T-cell (primary cell): ENCODE results near the gene NPAS3. TPM values are rescaled to one million over a fixed set of nuclear protein-coding genes. Genes with fewer than 3 reads are reported as not detected.

Source experiments
- ATAC-seq, 4 experiments: fragments of 200-7000 bp in 3 of 4; fragments of 150-1000 bp in 1 of 4; cut with Tn5 transposase; replicated peaks in 1 of 4; 1 replicate in 3 of 4; 2 replicates in 1 of 4; pipeline ENCODE4 v1.10.0; 2021; ENCODE audit warnings: moderate library complexity in 3 of 4, mild to moderate bottlenecking in 2 of 4, moderate number of reproducible peaks in 1 of 4
- CTCF ChIA-PET, 2 donors: fragments of 300-600 bp; sonication (Branson Sonifier 250); formaldehyde crosslinking; loops; one replicate each; lab custom pipeline; 2022; ENCODE audit warnings: antibody characterized with exemption in 2 of 2; lab: Charles Lee
- POLR2A ChIA-PET, 2 donors: fragments of 300-600 bp; sonication (Branson Sonifier 250); formaldehyde crosslinking; loops; one replicate each; lab custom pipeline; 2022; ENCODE audit warnings: antibody characterized with exemption in 2 of 2; lab: Charles Lee
- DNase-seq, 35 experiments: peaks; one replicate each; pipeline versions ENCODE4 v3.0.0 to v3.0.0-alpha.2; 2013 to 2023
- H3K27ac ChIP-seq: one replicate; pipeline ENCODE4 v1.5.1; 2013; ENCODE audit warnings: low read length
- H3K27me3 ChIP-seq, 2 experiments: replicated peaks in 1 of 2; 1 replicate in 1 of 2; 2 replicates in 1 of 2; pipeline versions ENCODE4 v1.6.1 to v1.7.0; 2013; ENCODE audit warnings: low read length in 1 of 2, mixed read lengths in 1 of 2; ENCODE audit not compliant: control insufficient read depth in 2 of 2, insufficient read depth in 2 of 2; ENCODE audit errors: extremely low read depth in 1 of 2
- H3K36me3 ChIP-seq, 2 donors: 1 replicate in 1 of 2; 2 replicates in 1 of 2; pipeline versions ENCODE4 v1.6.1 to v1.7.0; 2013; ENCODE audit warnings: low read length in 1 of 2; ENCODE audit not compliant: control insufficient read depth in 2 of 2, insufficient read depth in 1 of 2; ENCODE audit errors: extremely low read depth in 1 of 2
- H3K4me1 ChIP-seq, 2 experiments: 1 replicate in 1 of 2; 2 replicates in 1 of 2; pipeline versions ENCODE4 v1.6.1 to v1.7.0; 2013; ENCODE audit warnings: low read length in 2 of 2, mixed read lengths in 1 of 2; ENCODE audit not compliant: insufficient read depth in 2 of 2, control insufficient read depth in 1 of 2; ENCODE audit errors: extremely low read depth in 1 of 2
- H3K4me3 ChIP-seq, 2 donors: 1 replicate in 1 of 2; 2 replicates in 1 of 2; pipeline versions ENCODE4 v1.5.1 to v1.7.0; 2013; ENCODE audit warnings: mild to moderate bottlenecking in 2 of 2, low read length in 1 of 2, moderate library complexity in 1 of 2; ENCODE audit not compliant: control insufficient read depth in 1 of 2; ENCODE audit errors: extremely low read depth in 1 of 2
- H3K9me3 ChIP-seq: 2 replicates; pipeline ENCODE4 v1.7.0; 2013
- H3K27ac Mint-ChIP-seq, 2 donors: one replicate each; pipeline ENCODE4 v1.8.0; 2020 to 2021; ENCODE audit warnings: mild to moderate bottlenecking in 2 of 2, mixed read lengths in 2 of 2
- H3K27me3 Mint-ChIP-seq, 2 donors: one replicate each; pipeline ENCODE4 v1.8.0; 2021 to 2022; ENCODE audit warnings: mixed read lengths in 2 of 2
- H3K36me3 Mint-ChIP-seq: one replicate; pipeline ENCODE4 v1.8.0; 2021; ENCODE audit warnings: mixed read lengths
- H3K4me1 Mint-ChIP-seq, 3 donors: one replicate each; pipeline ENCODE4 v1.8.0; 2020 to 2022; ENCODE audit warnings: mixed read lengths in 3 of 3, mild to moderate bottlenecking in 1 of 3
- H3K4me3 Mint-ChIP-seq, 3 donors: one replicate each; pipeline ENCODE4 v1.8.0; 2020 to 2022; ENCODE audit warnings: mild to moderate bottlenecking in 3 of 3, mixed read lengths in 3 of 3, moderate library complexity in 3 of 3
- H3K9me3 Mint-ChIP-seq, 3 donors: one replicate each; pipeline ENCODE4 v1.8.0; 2020 to 2022; ENCODE audit warnings: mixed read lengths in 3 of 3
- WGBS: methylation state at CpG from one replicate; pipeline ENCODE4 v1.1.5; 2013; ENCODE audit warnings: missing lambda C conversion rate; ENCODE audit not compliant: insufficient coverage; 5-methylcytosine and 5-hydroxymethylcytosine counted together
- total RNA-seq, 35 experiments: library from RNA in 6 of 35; stranded (reverse) in 6 of 35; fragments of 120-200 nt in 1 of 35; gene quantifications; one replicate each; pipeline versions ENCODE4 v1.2.1 to v1.2.4 and lab custom pipeline; 2013 to 2026

The NPAS3 gene
- total RNA-seq, 5 donors from 2014 or later (not counting 1 experiment from before 2014, with no cell fraction given): 0.10 TPM; not detected in 4

GRCh38 chr14:33103489-33103888, 164.8 kb downstream of the NPAS3 start:
- DNase-seq: no peak
- Histone ChIP-seq H3K27ac (no peak overlapping the region), H3K4me3 (no peak overlapping the region), H3K4me1 (no peaks in the 10 kb centered on the region), H3K9me3 (no peaks in the 10 kb centered on the region), H3K36me3 (no peaks in the 10 kb centered on the region), H3K27me3 (no peaks in the 10 kb centered on the region)
- H3K36me3 Mint-ChIP-seq: no peaks in the 10 kb centered on the region
- 97% methylated on average over 3 of the region's 3 CpGs for WGBS
- no peak overlapping the region for H3K4me3 Mint-ChIP-seq
- CTCF ChIA-PET: no interaction called here
- peaks cover 0 to 5% (median 3%) of the 10 kb centered on the region in 3 donors for H3K9me3 Mint-ChIP-seq
- H3K27me3 Mint-ChIP-seq: no peaks in the 10 kb centered on the region
- ATAC-seq: no peak
- POLR2A ChIA-PET: no interaction called here
- no peak overlapping the region for H3K27ac Mint-ChIP-seq
- no peaks in the 10 kb centered on the region for H3K4me1 Mint-ChIP-seq

- H3K4me1 Mint-ChIP-seq: no peaks in the 10 kb centered on the region
- DNase-seq (no peak), ATAC-seq (no peak)
- Histone ChIP-seq H3K36me3 (no peaks in the 10 kb centered on the region), H3K4me1 (no peaks in the 10 kb centered on the region), H3K27me3 (no peaks in the 10 kb centered on the region), H3K4me3 (no peak overlapping the region), H3K9me3 (no peaks in the 10 kb centered on the region), H3K27ac (no peak overlapping the region)
- no peaks in the 10 kb centered on the region for H3K27me3 Mint-ChIP-seq
- WGBS: no CpG with 5 or more reads among the region's 2 CpGs
- CTCF ChIA-PET: no interaction called here
- no peaks in the 10 kb centered on the region for H3K36me3 Mint-ChIP-seq
- H3K4me3 Mint-ChIP-seq: no peak overlapping the region
- H3K9me3 Mint-ChIP-seq: peaks cover 0 to 5% (median 3%) of the 10 kb centered on the region in 3 donors
- POLR2A ChIA-PET: no interaction called here
- no peak overlapping the region for H3K27ac Mint-ChIP-seq
These were observed 165.3 kb downstream of the NPAS3 start for GRCh38 chr14:33103966-33104365.

DNA sequence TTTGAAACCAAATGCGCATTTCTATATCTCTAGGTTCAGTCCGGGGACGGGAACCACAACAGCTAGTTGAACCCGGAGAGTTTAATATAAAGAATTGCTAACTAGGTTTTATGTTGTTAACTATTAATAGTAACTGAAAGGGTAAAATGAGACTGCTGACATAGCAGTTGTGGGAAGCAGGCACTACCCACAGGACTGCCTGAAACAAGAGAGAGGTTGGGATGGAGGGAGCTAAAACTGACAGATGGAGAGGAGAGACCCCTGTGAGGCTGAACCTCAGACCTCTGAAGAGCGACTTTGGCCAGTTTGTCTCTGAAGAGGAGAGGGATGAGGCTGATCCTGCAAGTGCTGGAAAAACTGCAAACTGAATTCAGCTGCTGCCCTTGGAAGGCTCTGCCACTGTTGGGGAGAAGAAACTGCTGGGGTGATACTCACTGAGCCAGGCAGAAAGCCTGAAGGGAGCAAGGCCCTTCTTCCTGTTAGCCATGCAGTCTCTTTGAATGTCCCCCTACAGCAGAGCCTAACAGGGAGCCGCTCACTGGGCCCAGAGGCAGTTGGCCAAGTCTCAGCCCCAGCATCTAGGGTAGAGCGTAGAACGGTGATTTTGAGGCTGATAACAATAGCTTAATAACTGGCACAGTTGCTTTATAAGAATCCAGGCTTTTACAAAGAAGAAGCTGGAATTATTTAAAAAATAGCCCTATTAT, 172.2 kb downstream of the NPAS3 start:
- no peak overlapping the region for H3K27ac ChIP-seq
- no peaks in the 10 kb centered on the region for H3K27me3 ChIP-seq
- Mint-ChIP-seq H3K4me3 (no peak overlapping the region), H3K9me3 (peaks cover 0 to 8% (median 5%) of the 10 kb centered on the region in 3 donors), H3K4me1 (no peaks in the 10 kb centered on the region), H3K27me3 (no peaks in the 10 kb centered on the region), H3K36me3 (no peaks in the 10 kb centered on the region), H3K27ac (no peak overlapping the region)
- H3K36me3 ChIP-seq: no peaks in the 10 kb centered on the region
- DNase-seq (no peak), ATAC-seq (no peak)
- ChIA-PET CTCF (no interaction called here), POLR2A (no interaction called here)
- no peaks in the 10 kb centered on the region for H3K9me3 ChIP-seq
- no peak overlapping the region for H3K4me3 ChIP-seq
- WGBS: 76% methylated on average over 4 of the region's 8 CpGs
- no peaks in the 10 kb centered on the region for H3K4me1 ChIP-seq

GRCh38 chr14:33114331-33114730, 175.7 kb downstream of the NPAS3 start:
- DNase-seq (no peak), ATAC-seq (no peak)
- no CpG with 5 or more reads among the region's 3 CpGs for WGBS
- Mint-ChIP-seq H3K4me3 (no peak overlapping the region), H3K9me3 (peaks cover 0 to 13% (median 5%) of the 10 kb centered on the region in 3 donors), H3K27me3 (no peaks in the 10 kb centered on the region), H3K27ac (no peak overlapping the region), H3K4me1 (no peaks in the 10 kb centered on the region), H3K36me3 (no peaks in the 10 kb centered on the region)
- CTCF ChIA-PET: no interaction called here
- no peak overlapping the region for H3K4me3 ChIP-seq
- H3K27me3 ChIP-seq: no peaks in the 10 kb centered on the region
- H3K4me1 ChIP-seq: no peaks in the 10 kb centered on the region
- no peaks in the 10 kb centered on the region for H3K9me3 ChIP-seq
- no peak overlapping the region for H3K27ac ChIP-seq
- H3K36me3 ChIP-seq: no peaks in the 10 kb centered on the region
- POLR2A ChIA-PET: interaction anchor here in 1 of 2 donors (0.6 kb wide), 1 partner anchor 23 kb away, joined by 4 read pairs; no protein-coding TSS in a partner anchor

DNA sequence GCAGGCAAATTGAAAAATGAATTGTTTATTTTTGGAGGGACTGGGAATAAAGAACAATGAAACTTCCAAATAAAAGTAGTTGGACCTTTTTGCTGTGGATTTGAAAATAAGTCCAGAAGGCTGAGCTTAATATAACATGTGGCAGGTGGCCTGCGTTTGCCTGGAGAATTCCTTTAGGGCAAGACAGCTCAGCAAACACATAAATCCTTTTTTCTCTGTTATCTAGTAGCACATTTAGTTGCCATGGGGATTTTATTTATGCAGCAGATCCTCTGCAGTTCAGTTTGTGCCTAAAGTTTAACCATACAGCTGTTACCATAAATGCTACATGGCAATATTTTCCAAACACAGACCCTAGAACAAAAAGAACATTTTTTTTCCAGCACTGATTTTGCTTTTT, 180.0 kb downstream of the NPAS3 start:
- H3K27ac Mint-ChIP-seq: no peak overlapping the region
- H3K4me3 Mint-ChIP-seq: no peak overlapping the region
- no peaks in the 10 kb centered on the region for H3K36me3 Mint-ChIP-seq
- DNase-seq: no peak
- Histone ChIP-seq H3K4me1 (no peaks in the 10 kb centered on the region), H3K27ac (no peak overlapping the region), H3K4me3 (no peak overlapping the region), H3K36me3 (no peaks in the 10 kb centered on the region), H3K27me3 (no peaks in the 10 kb centered on the region), H3K9me3 (no peaks in the 10 kb centered on the region)
- ChIA-PET POLR2A (no interaction called here), CTCF (no interaction called here)
- no CpG with 5 or more reads among the region's 1 CpG for WGBS
- H3K27me3 Mint-ChIP-seq: no peaks in the 10 kb centered on the region
- ATAC-seq: no peak
- H3K4me1 Mint-ChIP-seq: no peaks in the 10 kb centered on the region
- peaks cover 0 to 21% (median 4%) of the 10 kb centered on the region in 3 donors for H3K9me3 Mint-ChIP-seq

GRCh38 chr14:33120341-33120740, 181.7 kb downstream of the NPAS3 start:
- ChIA-PET POLR2A (no interaction called here), CTCF (no interaction called here)
- Histone ChIP-seq H3K9me3 (no peaks in the 10 kb centered on the region), H3K36me3 (no peaks in the 10 kb centered on the region), H3K27ac (no peak overlapping the region), H3K4me3 (no peak overlapping the region), H3K4me1 (no peaks in the 10 kb centered on the region), H3K27me3 (no peaks in the 10 kb centered on the region)
- no CpG with 5 or more reads among the region's 3 CpGs for WGBS
- H3K4me1 Mint-ChIP-seq: no peaks in the 10 kb centered on the region
- no peaks in the 10 kb centered on the region for H3K27me3 Mint-ChIP-seq
- no peak for ATAC-seq
- H3K27ac Mint-ChIP-seq: no peak overlapping the region
- H3K4me3 Mint-ChIP-seq: no peak overlapping the region
- H3K9me3 Mint-ChIP-seq: peaks cover 0 to 14% (median 4%) of the 10 kb centered on the region in 3 donors
- no peaks in the 10 kb centered on the region for H3K36me3 Mint-ChIP-seq
- no peak for DNase-seq
